ENCODE data around the gene NLRC3.

DNA sequence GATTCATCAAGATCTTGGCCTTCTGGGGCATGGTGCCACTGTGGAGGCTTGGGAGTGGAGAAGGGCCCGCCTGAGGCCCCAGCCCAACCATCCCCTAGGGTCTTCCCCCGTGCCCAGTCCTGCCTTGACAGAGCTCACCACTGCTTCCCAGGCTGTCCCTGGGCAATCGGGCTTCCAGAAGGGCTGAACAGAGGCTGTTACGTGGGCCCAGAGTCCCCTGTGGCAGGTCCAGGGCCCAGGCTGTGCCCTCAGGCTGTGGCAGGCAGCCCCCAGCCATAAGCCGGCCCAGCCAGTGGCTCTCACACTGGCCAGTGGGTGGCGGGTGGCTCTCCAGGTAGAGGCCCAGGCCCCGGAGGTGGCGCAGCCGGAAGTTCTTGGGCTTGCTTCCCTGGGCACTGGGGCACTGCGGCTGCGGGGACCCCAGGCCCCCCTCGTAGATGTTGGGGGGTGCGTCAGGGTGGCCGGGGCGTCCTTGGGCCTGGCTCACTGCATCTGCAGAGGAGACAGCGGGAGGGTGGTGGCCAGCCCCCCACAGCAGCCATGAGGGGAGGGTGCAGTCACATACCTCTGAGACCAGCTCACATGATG is 82.7 kb downstream of the NLRC3 start:
- no peak for TF ChIP-seq EZH2 (IDR thresholded peaks at IDR 0.05; ENCODE audit: borderline replicate concordance, low read length)
- TF ChIP-seq, protein P1, sequence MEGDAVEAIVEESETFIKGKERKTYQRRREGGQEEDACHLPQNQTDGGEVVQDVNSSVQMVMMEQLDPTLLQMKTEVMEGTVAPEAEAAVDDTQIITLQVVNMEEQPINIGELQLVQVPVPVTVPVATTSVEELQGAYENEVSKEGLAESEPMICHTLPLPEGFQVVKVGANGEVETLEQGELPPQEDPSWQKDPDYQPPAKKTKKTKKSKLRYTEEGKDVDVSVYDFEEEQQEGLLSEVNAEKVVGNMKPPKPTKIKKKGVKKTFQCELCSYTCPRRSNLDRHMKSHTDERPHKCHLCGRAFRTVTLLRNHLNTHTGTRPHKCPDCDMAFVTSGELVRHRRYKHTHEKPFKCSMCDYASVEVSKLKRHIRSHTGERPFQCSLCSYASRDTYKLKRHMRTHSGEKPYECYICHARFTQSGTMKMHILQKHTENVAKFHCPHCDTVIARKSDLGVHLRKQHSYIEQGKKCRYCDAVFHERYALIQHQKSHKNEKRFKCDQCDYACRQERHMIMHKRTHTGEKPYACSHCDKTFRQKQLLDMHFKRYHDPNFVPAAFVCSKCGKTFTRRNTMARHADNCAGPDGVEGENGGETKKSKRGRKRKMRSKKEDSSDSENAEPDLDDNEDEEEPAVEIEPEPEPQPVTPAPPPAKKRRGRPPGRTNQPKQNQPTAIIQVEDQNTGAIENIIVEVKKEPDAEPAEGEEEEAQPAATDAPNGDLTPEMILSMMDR (conservative IDR thresholded peaks at IDR 0.05 in 1 of 2, IDR thresholded peaks at IDR 0.05 in 1 of 2; ENCODE audit: extremely low read depth in 1 of 2, insufficient read depth in 1 of 2, low read depth in 1 of 2, low read length in 2 of 2) = no peak
